ENCODE measurements around the gene NES. TPM values are rescaled to one million over a fixed set of nuclear protein-coding genes. Genes with fewer than 3 reads are reported as not detected.

Gene NES
- total and polyA plus RNA-seq, 2 donors, result 3.3 to 3.7 TPM

DNA sequence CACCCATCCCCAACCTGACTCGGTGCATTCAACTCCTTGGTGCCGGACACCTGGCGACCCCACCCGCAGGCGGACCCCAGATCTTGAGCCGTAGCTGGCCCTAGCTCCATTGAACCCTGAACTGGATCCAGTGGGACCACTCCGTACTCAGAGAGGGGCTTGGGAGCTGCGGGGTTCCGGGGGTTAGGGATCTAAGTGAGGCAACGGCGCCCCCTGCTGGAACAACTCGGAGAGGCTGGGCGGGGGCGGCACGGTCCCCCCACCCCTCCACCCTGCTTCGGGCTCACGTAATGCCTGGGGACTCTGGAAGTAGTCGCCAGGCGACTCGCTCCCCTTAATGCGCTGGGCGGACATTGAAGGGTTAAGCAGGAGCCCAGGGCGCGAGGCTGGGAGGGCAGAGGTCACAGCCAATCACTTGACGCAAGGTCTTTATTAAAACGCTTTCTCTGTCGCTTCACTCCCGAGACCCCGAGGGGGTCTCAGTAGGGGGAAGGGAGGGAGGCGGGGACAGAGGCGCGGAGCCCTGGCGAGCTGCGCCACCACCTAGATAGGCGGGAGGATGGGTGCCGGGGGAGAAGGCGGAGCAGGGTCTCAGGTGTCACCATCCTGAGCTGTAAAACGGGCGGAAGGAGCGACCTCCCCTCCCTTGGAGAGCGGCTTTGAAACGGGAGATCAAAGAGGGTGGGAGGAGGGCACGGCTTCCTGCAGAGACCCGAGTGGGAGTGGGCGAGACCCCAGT, 28.9 kb upstream of the NES start:
- no peaks in the 10 kb centered on the region for H3K36me3 ChIP-seq (ENCODE audit: control insufficient read depth in 2 of 2, insufficient read depth in 2 of 2, low read length in 1 of 2)
- WGBS, result 1% methylated on average over 45 of the region's 45 CpGs
- H3K4me3 ChIP-seq (ENCODE audit: low read length in 2 of 2), result peak overlapping the region; percentile 36 to 43
- H3K4me1 ChIP-seq (ENCODE audit: control insufficient read depth in 2 of 2, insufficient read depth in 2 of 2, low read length in 2 of 2), result peaks cover 14 to 49% of the 10 kb centered on the region in 2 donors
- H3K27ac ChIP-seq (ENCODE audit: low read depth in 1 of 2, low read length in 1 of 2), result peak overlapping the region; percentile 50 to 55
- DNase-seq (ENCODE audit: low read depth in 6 of 9, low spot score in 9 of 9), result peak in 6 of 9 donors; percentile 48 to 80 (median 58)
- H3K9me3 ChIP-seq (ENCODE audit: control insufficient read depth in 2 of 2, insufficient read depth in 1 of 2, low read length in 1 of 2), result peaks cover 0 to 5% of the 10 kb centered on the region in 2 donors
- H3K27me3 ChIP-seq (ENCODE audit: control insufficient read depth in 2 of 2, insufficient read depth in 1 of 2, low read length in 1 of 2), result peaks cover 22 to 80% of the 10 kb centered on the region in 2 donors

DNA sequence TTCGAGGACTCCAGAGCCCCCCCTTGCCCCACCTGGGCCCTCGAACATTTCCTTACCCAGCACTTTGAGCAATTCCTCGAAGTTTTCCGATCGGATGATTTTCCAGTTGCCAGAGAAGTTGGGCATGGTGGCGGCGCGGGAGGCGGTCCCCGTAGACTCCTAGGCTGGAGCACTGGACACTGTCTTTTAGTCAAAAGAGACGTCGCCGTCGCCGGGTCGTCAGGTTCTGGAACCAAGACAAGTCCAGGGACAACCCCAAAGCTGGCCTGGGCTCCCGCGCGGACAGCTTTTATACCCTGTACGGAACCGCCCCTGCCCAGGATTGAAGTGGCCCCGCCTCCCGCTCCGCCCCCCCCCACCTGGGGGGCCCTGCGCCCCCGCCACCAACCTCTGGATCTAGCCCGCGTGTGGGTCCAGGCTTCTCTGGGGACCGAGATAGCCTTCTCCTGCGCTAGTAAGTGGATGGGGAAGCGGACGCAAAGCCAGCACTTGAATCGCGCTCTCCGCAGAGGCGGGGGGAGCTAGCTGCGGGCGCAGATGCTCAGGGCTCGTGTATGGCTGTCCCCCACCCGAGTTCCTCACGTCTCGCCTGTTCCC, 28.2 kb upstream of the NES start, which contains the start of gene CRABP2:
Gene CRABP2 (minus strand): TSS at position 263 of the 597 bp plus-strand sequence. CDS start 137 bp downstream, at position 126.
- peaks cover 14 to 54% of the 10 kb centered on the region in 2 donors for H3K4me1 ChIP-seq (ENCODE audit: control insufficient read depth in 2 of 2, insufficient read depth in 2 of 2, low read length in 2 of 2)
- H3K9me3 ChIP-seq (ENCODE audit: control insufficient read depth in 2 of 2, insufficient read depth in 1 of 2, low read length in 1 of 2), result peaks cover 0 to 5% of the 10 kb centered on the region in 2 donors
- H3K4me3 ChIP-seq (ENCODE audit: low read length in 2 of 2), result peak within 1 kb of the TSS; percentile 36 to 43
- H3K36me3 ChIP-seq (ENCODE audit: control insufficient read depth in 2 of 2, insufficient read depth in 2 of 2, low read length in 1 of 2), result no peaks in the 10 kb centered on the region
- H3K27me3 ChIP-seq (ENCODE audit: control insufficient read depth in 2 of 2, insufficient read depth in 1 of 2, low read length in 1 of 2), result peaks cover 22 to 85% of the 10 kb centered on the region in 2 donors
- peak within 1 kb of the TSS in 1 of 2 donors; percentile 55 for H3K27ac ChIP-seq (ENCODE audit: low read depth in 1 of 2, low read length in 1 of 2)
- 4% methylated on average over 42 of the region's 42 CpGs for WGBS
- DNase-seq (ENCODE audit: low read depth in 6 of 9, low spot score in 9 of 9), result no peak

DNA sequence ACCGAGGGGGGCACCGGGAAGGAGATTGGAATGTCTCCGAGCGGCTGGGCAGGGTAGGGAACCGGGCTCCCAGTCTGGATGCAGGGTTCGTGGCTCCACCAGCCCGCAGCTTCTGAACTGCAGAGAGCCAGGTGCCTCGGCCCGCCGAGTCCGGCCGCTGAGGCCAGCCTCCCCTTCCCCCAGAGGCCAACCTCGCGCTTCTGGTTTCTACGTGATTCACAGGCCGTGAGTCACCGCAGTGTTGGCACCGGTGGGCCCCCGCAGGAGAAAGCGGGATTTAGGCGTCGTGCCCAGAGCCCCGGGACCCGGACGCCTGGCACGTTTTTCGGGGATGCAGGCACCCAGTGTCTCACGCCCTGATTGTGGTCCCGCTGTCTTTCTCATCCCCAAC, 27.7 kb upstream of the NES start:
- peaks cover 0 to 5% of the 10 kb centered on the region in 2 donors for H3K9me3 ChIP-seq (ENCODE audit: control insufficient read depth in 2 of 2, insufficient read depth in 1 of 2, low read length in 1 of 2)
- no peak overlapping the region for H3K27ac ChIP-seq (ENCODE audit: low read depth in 1 of 2, low read length in 1 of 2)
- H3K4me1 ChIP-seq (ENCODE audit: control insufficient read depth in 2 of 2, insufficient read depth in 2 of 2, low read length in 2 of 2), result peaks cover 14 to 53% of the 10 kb centered on the region in 2 donors
- peak overlapping the region in 1 of 2 donors; percentile 34 for H3K4me3 ChIP-seq (ENCODE audit: low read length in 2 of 2)
- DNase-seq (ENCODE audit: low read depth in 6 of 9, low spot score in 9 of 9), result no peak
- H3K36me3 ChIP-seq (ENCODE audit: control insufficient read depth in 2 of 2, insufficient read depth in 2 of 2, low read length in 1 of 2), result no peaks in the 10 kb centered on the region
- WGBS, result 4% methylated on average over 29 of the region's 29 CpGs
- H3K27me3 ChIP-seq (ENCODE audit: control insufficient read depth in 2 of 2, insufficient read depth in 1 of 2, low read length in 1 of 2), result peaks cover 22 to 82% of the 10 kb centered on the region in 2 donors

DNA sequence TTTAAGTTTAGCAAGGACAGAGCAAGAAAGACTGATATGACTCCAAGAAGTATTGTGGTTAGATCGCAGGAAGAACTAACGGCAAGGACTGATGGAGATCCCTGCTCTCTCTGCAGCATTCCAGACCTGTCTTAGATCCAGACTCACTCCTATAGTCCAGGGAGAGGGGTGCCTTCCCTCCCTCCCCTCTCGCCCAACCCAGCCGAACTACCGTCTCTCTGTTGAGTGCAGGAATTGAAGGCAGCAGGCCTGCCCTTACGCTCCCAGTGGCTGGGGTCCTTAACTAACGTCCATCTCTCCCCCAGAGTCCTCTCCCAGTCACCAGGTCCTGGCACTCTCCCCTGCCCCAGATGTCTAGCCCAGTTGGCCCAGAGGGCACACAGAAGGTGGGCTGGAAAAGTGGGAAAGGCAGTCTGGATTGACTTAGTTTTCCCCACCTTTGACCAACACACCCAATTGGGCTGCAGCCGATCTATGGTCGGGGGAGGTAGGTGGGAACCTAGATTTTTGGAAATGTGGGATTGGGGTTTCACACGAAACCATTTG, 27.0 kb upstream of the NES start:
- Histone ChIP-seq H3K27me3 (ENCODE audit: control insufficient read depth in 2 of 2, insufficient read depth in 1 of 2, low read length in 1 of 2) (peaks cover 22 to 81% of the 10 kb centered on the region in 2 donors), H3K36me3 (ENCODE audit: control insufficient read depth in 2 of 2, insufficient read depth in 2 of 2, low read length in 1 of 2) (no peaks in the 10 kb centered on the region), H3K4me3 (ENCODE audit: low read length in 2 of 2) (peak overlapping the region in 1 of 2 donors; percentile 34), H3K27ac (ENCODE audit: low read depth in 1 of 2, low read length in 1 of 2) (no peak overlapping the region), H3K4me1 (ENCODE audit: control insufficient read depth in 2 of 2, insufficient read depth in 2 of 2, low read length in 2 of 2) (peaks cover 14 to 49% of the 10 kb centered on the region in 2 donors), H3K9me3 (ENCODE audit: control insufficient read depth in 2 of 2, insufficient read depth in 1 of 2, low read length in 1 of 2) (peaks cover 0 to 5% of the 10 kb centered on the region in 2 donors)
- 49% methylated on average over 10 of the region's 10 CpGs for WGBS
- DNase-seq (ENCODE audit: low read depth in 6 of 9, low spot score in 9 of 9), result no peak

DNA sequence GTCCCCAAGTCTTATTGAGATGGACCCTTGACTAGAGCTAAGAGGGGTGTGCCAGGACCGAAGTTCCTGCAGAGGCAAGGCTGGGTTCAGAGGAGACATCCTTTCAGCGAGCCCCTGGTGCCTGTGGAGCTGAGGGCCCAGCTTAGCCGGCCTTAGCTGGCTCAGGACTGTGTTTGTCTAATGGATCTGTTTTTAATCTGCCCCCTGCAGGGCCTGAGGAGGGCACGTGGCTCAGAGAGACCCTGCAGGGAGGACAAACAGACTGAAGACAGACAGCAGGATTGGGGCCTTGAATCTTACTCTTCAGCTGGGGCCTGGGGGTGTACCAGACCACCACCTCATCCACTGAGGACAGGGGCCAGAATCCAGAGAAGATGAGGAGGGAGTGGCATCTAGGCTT, 26.5 kb upstream of the NES start:
- Histone ChIP-seq H3K9me3 (ENCODE audit: control insufficient read depth in 2 of 2, insufficient read depth in 1 of 2, low read length in 1 of 2) (peaks cover 0 to 5% of the 10 kb centered on the region in 2 donors), H3K27me3 (ENCODE audit: control insufficient read depth in 2 of 2, insufficient read depth in 1 of 2, low read length in 1 of 2) (peaks cover 22 to 85% of the 10 kb centered on the region in 2 donors), H3K4me1 (ENCODE audit: control insufficient read depth in 2 of 2, insufficient read depth in 2 of 2, low read length in 2 of 2) (peaks cover 14 to 47% of the 10 kb centered on the region in 2 donors), H3K27ac (ENCODE audit: low read depth in 1 of 2, low read length in 1 of 2) (no peak overlapping the region), H3K36me3 (ENCODE audit: control insufficient read depth in 2 of 2, insufficient read depth in 2 of 2, low read length in 1 of 2) (no peaks in the 10 kb centered on the region), H3K4me3 (ENCODE audit: low read length in 2 of 2) (peak overlapping the region in 1 of 2 donors; percentile 34)
- DNase-seq (ENCODE audit: low read depth in 6 of 9, low spot score in 9 of 9), result no peak
- 38% methylated on average over 4 of the region's 4 CpGs for WGBS

GRCh38 chr1:156703336-156703735, 26.1 kb upstream of the NES start:
- Histone ChIP-seq H3K4me3 (ENCODE audit: low read length in 2 of 2) (no peak overlapping the region), H3K9me3 (ENCODE audit: control insufficient read depth in 2 of 2, insufficient read depth in 1 of 2, low read length in 1 of 2) (peaks cover 0 to 5% of the 10 kb centered on the region in 2 donors), H3K4me1 (ENCODE audit: control insufficient read depth in 2 of 2, insufficient read depth in 2 of 2, low read length in 2 of 2) (peaks cover 14 to 46% of the 10 kb centered on the region in 2 donors), H3K36me3 (ENCODE audit: control insufficient read depth in 2 of 2, insufficient read depth in 2 of 2, low read length in 1 of 2) (no peaks in the 10 kb centered on the region), H3K27me3 (ENCODE audit: control insufficient read depth in 2 of 2, insufficient read depth in 1 of 2, low read length in 1 of 2) (peaks cover 22 to 82% of the 10 kb centered on the region in 2 donors), H3K27ac (ENCODE audit: low read depth in 1 of 2, low read length in 1 of 2) (no peak overlapping the region)
- DNase-seq (ENCODE audit: low read depth in 6 of 9, low spot score in 9 of 9), result no peak
- 86% methylated on average over 4 of the region's 4 CpGs for WGBS

DNA sequence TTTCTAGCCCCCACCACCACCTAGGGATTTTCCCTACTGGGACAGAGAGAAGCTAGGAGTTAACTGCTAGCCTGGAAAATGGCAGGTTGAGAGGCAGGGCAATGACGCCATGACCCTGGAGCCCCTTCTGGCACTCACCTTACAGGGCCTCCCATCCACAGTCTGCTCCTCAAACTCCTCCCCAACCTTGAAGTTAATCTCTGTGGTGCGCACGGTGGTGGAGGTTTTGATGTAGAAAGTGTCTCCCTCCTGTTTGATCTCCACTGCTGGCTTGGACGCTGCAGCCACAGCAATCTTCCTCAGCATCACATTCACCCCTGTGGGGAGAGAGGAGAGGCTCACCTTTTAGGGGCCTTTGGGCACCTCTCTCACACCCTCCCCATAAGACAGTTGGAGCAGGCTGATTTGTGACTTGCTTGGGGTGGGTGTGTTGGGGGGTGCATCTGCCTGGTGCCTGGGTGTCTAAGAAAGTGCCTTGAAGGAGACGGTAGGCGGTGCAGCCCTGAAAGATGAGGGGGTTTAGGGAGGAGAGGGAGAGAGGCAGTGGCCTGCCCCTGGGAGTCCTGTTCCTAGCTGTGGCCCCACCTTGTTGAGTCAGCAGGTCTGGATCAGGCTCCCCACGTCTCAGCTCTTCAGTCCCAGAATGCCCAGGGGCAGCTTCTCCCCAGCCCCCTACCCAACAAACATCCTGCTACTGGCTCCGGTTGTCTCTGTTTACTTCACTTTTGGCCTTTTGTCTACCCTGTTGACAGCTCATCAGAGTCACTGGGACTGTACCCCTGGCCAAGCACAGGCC, 23.7 kb upstream of the NES start:
- peak in 2 of 9 donors; percentile 35 to 57 for DNase-seq (ENCODE audit: low read depth in 6 of 9, low spot score in 9 of 9)
- Histone ChIP-seq H3K4me3 (ENCODE audit: low read length in 2 of 2) (no peak overlapping the region), H3K36me3 (ENCODE audit: control insufficient read depth in 2 of 2, insufficient read depth in 2 of 2, low read length in 1 of 2) (no peaks in the 10 kb centered on the region), H3K9me3 (ENCODE audit: control insufficient read depth in 2 of 2, insufficient read depth in 1 of 2, low read length in 1 of 2) (no peaks in the 10 kb centered on the region), H3K27ac (ENCODE audit: low read depth in 1 of 2, low read length in 1 of 2) (no peak overlapping the region), H3K27me3 (ENCODE audit: control insufficient read depth in 2 of 2, insufficient read depth in 1 of 2, low read length in 1 of 2) (peaks cover 20 to 70% of the 10 kb centered on the region in 2 donors), H3K4me1 (ENCODE audit: control insufficient read depth in 2 of 2, insufficient read depth in 2 of 2, low read length in 2 of 2) (peaks cover 7 to 28% of the 10 kb centered on the region in 2 donors)
- WGBS, result 69% methylated on average over 8 of the region's 8 CpGs

GRCh38 chr1:156698995-156699394, 21.8 kb upstream of the NES start:
- Histone ChIP-seq H3K27me3 (ENCODE audit: control insufficient read depth in 2 of 2, insufficient read depth in 1 of 2, low read length in 1 of 2) (peaks cover 8 to 60% of the 10 kb centered on the region in 2 donors), H3K27ac (ENCODE audit: low read depth in 1 of 2, low read length in 1 of 2) (no peak overlapping the region), H3K9me3 (ENCODE audit: control insufficient read depth in 2 of 2, insufficient read depth in 1 of 2, low read length in 1 of 2) (no peaks in the 10 kb centered on the region), H3K36me3 (ENCODE audit: control insufficient read depth in 2 of 2, insufficient read depth in 2 of 2, low read length in 1 of 2) (no peaks in the 10 kb centered on the region), H3K4me1 (ENCODE audit: control insufficient read depth in 2 of 2, insufficient read depth in 2 of 2, low read length in 2 of 2) (peaks cover 0 to 19% of the 10 kb centered on the region in 2 donors), H3K4me3 (ENCODE audit: low read length in 2 of 2) (no peak overlapping the region)
- 80% methylated on average over 1 of the region's 1 CpG for WGBS
- DNase-seq (ENCODE audit: low read depth in 6 of 9, low spot score in 9 of 9), result no peak
